ENCODE data around the gene FBXO46. TPM values are rescaled to one million over a fixed set of nuclear protein-coding genes. Genes with fewer than 3 reads are reported as not detected.

The FBXO46 gene
- polyA plus RNA-seq, 6 donors from 2014 or later = 9.4 to 23.0 (median 13.9) TPM

Other genes with a start within 250 kb of the FBXO46 start
- gene RTN2, start 233.8 kb downstream of the FBXO46 start, polyA plus RNA-seq (ENCODE audit: low read depth in 6 of 6) = under 1 TPM in 3 of 6 donors, not detected in 3; 0.28 to 0.58 (median 0.47) TPM
- gene PPM1N, start 232.5 kb downstream of the FBXO46 start, polyA plus RNA-seq (ENCODE audit: low read depth in 6 of 6) = 1 to 10 TPM; 1.6 to 3.4 (median 2.4) TPM
- gene VASP, start 223.4 kb downstream of the FBXO46 start, polyA plus RNA-seq (ENCODE audit: low read depth in 6 of 6) = 10 to 100 TPM; 51.5 to 87.2 (median 64.3) TPM
- 10 to 100 TPM in 1 of 6 donors, 1 to 10 TPM in 4, not detected in 1; 5.0 to 14.4 (median 7.8) TPM for gene OPA3, start 146.1 kb downstream of the FBXO46 start, polyA plus RNA-seq (ENCODE audit: low read depth in 6 of 6)
- not detected for gene GPR4, start 128.7 kb downstream of the FBXO46 start, polyA plus RNA-seq (ENCODE audit: low read depth in 6 of 6)
- 10 to 100 TPM in 3 of 6 donors, 1 to 10 TPM in 3; 4.3 to 14.1 (median 10.3) TPM for gene EML2, start 91.5 kb downstream of the FBXO46 start, polyA plus RNA-seq (ENCODE audit: low read depth in 6 of 6)
- not detected for gene GIPR, start 62.7 kb downstream of the FBXO46 start, polyA plus RNA-seq (ENCODE audit: low read depth in 6 of 6)
- gene SNRPD2, start 38.9 kb downstream of the FBXO46 start, polyA plus RNA-seq (ENCODE audit: low read depth in 6 of 6) = 1,000 to 10,000 TPM in 2 of 6 donors, 100 to 1,000 TPM in 4; 808 to 1,139 (median 906) TPM
- gene QPCTL, start 38.2 kb downstream of the FBXO46 start, polyA plus RNA-seq (ENCODE audit: low read depth in 6 of 6) = 1 to 10 TPM in 5 of 6 donors, under 1 TPM in 1; 0.70 to 6.8 (median 1.7) TPM
- not detected for gene MEIOSIN, start 2.5 kb upstream of the FBXO46 start, polyA plus RNA-seq (ENCODE audit: low read depth in 6 of 6)
- under 1 TPM in 1 of 6 donors, not detected in 5; 0.18 TPM for gene SIX5, start 38.4 kb upstream of the FBXO46 start, polyA plus RNA-seq (ENCODE audit: low read depth in 6 of 6)
- 1 to 10 TPM in 3 of 6 donors, under 1 TPM in 2, not detected in 1; 0.31 to 2.7 (median 1.1) TPM for gene DMPK, start 51.6 kb upstream of the FBXO46 start, polyA plus RNA-seq (ENCODE audit: low read depth in 6 of 6)
- gene DMWD, start 61.9 kb upstream of the FBXO46 start, polyA plus RNA-seq (ENCODE audit: low read depth in 6 of 6) = 10 to 100 TPM; 13.4 to 28.1 (median 22.1) TPM
- gene RSPH6A, start 84.4 kb upstream of the FBXO46 start, polyA plus RNA-seq (ENCODE audit: low read depth in 6 of 6) = not detected
- gene SYMPK, start 132.3 kb upstream of the FBXO46 start, polyA plus RNA-seq (ENCODE audit: low read depth in 6 of 6) = 10 to 100 TPM in 2 of 6 donors, 1 to 10 TPM in 4; 6.3 to 24.3 (median 9.0) TPM
- not detected for gene FOXA3, start 133.4 kb upstream of the FBXO46 start, polyA plus RNA-seq (ENCODE audit: low read depth in 6 of 6)
- gene IRF2BP1, start 155.2 kb upstream of the FBXO46 start, polyA plus RNA-seq (ENCODE audit: low read depth in 6 of 6) = 10 to 100 TPM in 1 of 6 donors, 1 to 10 TPM in 5; 3.1 to 10.1 (median 5.9) TPM
- gene MYPOP, start 171.7 kb upstream of the FBXO46 start, polyA plus RNA-seq (ENCODE audit: low read depth in 6 of 6) = under 1 TPM in 4 of 6 donors, not detected in 2; 0.15 to 0.30 (median 0.28) TPM
- gene NANOS2, start 183.9 kb upstream of the FBXO46 start, polyA plus RNA-seq (ENCODE audit: low read depth in 6 of 6) = not detected
- not detected for gene NOVA2, start 243.0 kb upstream of the FBXO46 start, polyA plus RNA-seq (ENCODE audit: low read depth in 6 of 6)

Data from naive B cell (primary cell).